K562 (cell line): ENCODE measurements around the gene FMR1. TPM values are rescaled to one million over a fixed set of nuclear protein-coding genes. Genes with fewer than 3 reads are reported as not detected.

Experiments
- ATAC-seq: fragments of 200-7000 bp; cut with Tn5 transposase; 3 replicates; pipeline ENCODE4 v1.9.1; 2020; ENCODE audit warnings: moderate library complexity
- BruUV-seq: library from RNA; stranded (reverse); fragments of 400-500 nt; replicated peaks from 2 replicates; lab custom pipeline; 2021; lab: Mats Ljungman, UMichigan
- CTCF ChIA-PET: fragments of 300-600 bp; formaldehyde crosslinking; extraction: SDS; loops from one replicate; lab custom pipeline; 2021; ENCODE audit warnings: low intra/inter-chr PET ratio; lab: Yijun Ruan, JAX
- POLR2A ChIA-PET: fragments of 300-600, 350-650 bp; sonication (Branson Sonifier 250); formaldehyde crosslinking; extraction: SDS; loops from one replicate; lab custom pipeline; 2021; ENCODE audit warnings: antibody characterized with exemption, inconsistent platforms; lab: Yijun Ruan, JAX
- DNase-seq, 4 experiments: peaks; one replicate each; pipeline versions ENCODE4 v3.0.0 to v3.0.0-alpha.2; 2011 to 2018; ENCODE audit warnings: low spot score in 3 of 4, mixed read lengths in 3 of 4; ENCODE audit errors: extremely low read depth in 1 of 4
- FAIRE-seq: peaks from 2 replicates; lab custom pipeline; 2011; peaks lifted over from hg19 to GRCh38; lab: Jason Lieb, UNC
- H2AFZ ChIP-seq: 2 replicates; pipeline ENCODE4 v1.6.0; 2011; ENCODE audit warnings: low read depth, low read length, control low read depth, inconsistent platforms
- H3K27ac ChIP-seq: fragments of 200-600 bp; 3 replicates; pipeline ENCODE4 v1.8.0; 2011; ENCODE audit warnings: low read depth, mild to moderate bottlenecking, control low read depth, inconsistent platforms, low read length, moderate library complexity, mixed read lengths; ENCODE audit errors: extremely low read depth
- H3K27me3 ChIP-seq, 2 experiments: fragments of 300-600 bp in 1 of 2; 2 replicates in 1 of 2; 3 replicates in 1 of 2; pipeline versions ENCODE4 v1.6.0 to v1.8.0; 2011; ENCODE audit warnings: inconsistent platforms in 2 of 2, low read length in 2 of 2, mild to moderate bottlenecking in 1 of 2, mixed read lengths in 1 of 2, moderate library complexity in 1 of 2; ENCODE audit not compliant: control insufficient read depth in 2 of 2, insufficient read depth in 2 of 2
- H3K36me3 ChIP-seq: fragments of 300-600 bp; 3 replicates; pipeline ENCODE4 v1.8.0; 2011; ENCODE audit warnings: mild to moderate bottlenecking, low read length, inconsistent platforms; ENCODE audit not compliant: control insufficient read depth, insufficient read depth
- H3K4me1 ChIP-seq, 2 experiments: fragments of 200-600 bp in 1 of 2; replicated peaks in 1 of 2; 2 replicates in 1 of 2; 3 replicates in 1 of 2; pipeline versions ENCODE4 v1.5.1 to v1.8.0; 2011; ENCODE audit warnings: inconsistent platforms in 2 of 2, low read length in 2 of 2, mild to moderate bottlenecking in 1 of 2, mixed read lengths in 1 of 2, moderate library complexity in 1 of 2; ENCODE audit not compliant: control insufficient read depth in 2 of 2, insufficient read depth in 2 of 2
- H3K4me2 ChIP-seq: 2 replicates; pipeline ENCODE4 v1.6.1; 2011; ENCODE audit warnings: low read length, control low read depth, inconsistent platforms, mixed read lengths; ENCODE audit not compliant: insufficient read depth
- H3K4me3 ChIP-seq: fragments of 200-600 bp; sonication (generic), shearing (Covaris generic); 2 replicates; pipeline ENCODE4 v1.5.1; 2016; ENCODE audit warnings: control low read depth, inconsistent platforms
- H3K79me2 ChIP-seq: fragments of 200-600 bp; 3 replicates; pipeline ENCODE4 v1.8.0; 2011; ENCODE audit warnings: low read length, inconsistent platforms; ENCODE audit not compliant: control insufficient read depth, insufficient read depth
- H3K9ac ChIP-seq, 2 experiments: 2 replicates each; pipeline versions ENCODE4 v1.6.0 to v1.6.1; 2011; ENCODE audit warnings: low read depth in 2 of 2, low read length in 2 of 2, control low read depth in 1 of 2, inconsistent platforms in 1 of 2, mild to moderate bottlenecking in 1 of 2, mixed read lengths in 1 of 2; ENCODE audit not compliant: insufficient read depth in 1 of 2
- H3K9me1 ChIP-seq: one replicate; pipeline ENCODE4 v1.6.0; 2011; ENCODE audit warnings: inconsistent platforms, mild to moderate bottlenecking, low read length, moderate library complexity; ENCODE audit not compliant: control insufficient read depth, insufficient read depth
- H3K9me3 ChIP-seq: replicated peaks from 2 replicates; pipeline ENCODE4 v1.5.1; 2011; ENCODE audit warnings: low read depth, low read length, inconsistent platforms; ENCODE audit not compliant: control insufficient read depth, insufficient read depth
- H4K20me1 ChIP-seq: replicated peaks from 2 replicates; pipeline ENCODE4 v1.6.1; 2011; ENCODE audit warnings: low read length, inconsistent platforms, mixed read lengths; ENCODE audit not compliant: control insufficient read depth, insufficient read depth
- ASH1L ChIP-seq: fragments of 450-650 bp; IDR thresholded peaks from 2 replicates; pipeline ENCODE4 v1.6.1; 2018; ENCODE audit warnings: borderline replicate concordance, mild to moderate bottlenecking, low read depth; ENCODE audit not compliant: partially characterized antibody
- ATF7 ChIP-seq: fragments of 450-650 bp; IDR thresholded peaks from 2 replicates; pipeline ENCODE4 v1.7.1; 2014; ENCODE audit warnings: mild to moderate bottlenecking, moderate library complexity
- HNRNPL ChIP-seq: fragments of 200-400 bp; formaldehyde crosslinking; IDR thresholded peaks from 2 replicates; pipeline ENCODE4 v1.6.1; 2017; ENCODE audit warnings: low read depth, mild to moderate bottlenecking, low read length
- MYNN ChIP-seq, 2 experiments: sonication (generic); formaldehyde crosslinking in 1 of 2; IDR thresholded peaks; 2 replicates each; pipeline versions ENCODE4 v1.5.0 to v1.6.1; 2016 to 2020; ENCODE audit warnings: antibody characterized with exemption in 1 of 2, missing genetic modification reagents in 1 of 2
- TEAD2 ChIP-seq: fragments of 450-650 bp; IDR thresholded peaks from 2 replicates; pipeline ENCODE4 v1.6.1; 2016; ENCODE audit warnings: missing genetic modification characterization, control low read depth, missing compliant biosample characterization
- TGIF2 ChIP-seq: sonication (generic); formaldehyde crosslinking; IDR thresholded peaks from 2 replicates; pipeline ENCODE4 v1.8.1; 2022; ENCODE audit warnings: mild to moderate bottlenecking, missing genetic modification reagents, moderate library complexity
- ZNF217 ChIP-seq: sonication (generic); formaldehyde crosslinking; IDR thresholded peaks from 2 replicates; pipeline ENCODE4 v1.8.0; 2022; ENCODE audit warnings: mild to moderate bottlenecking, missing genetic modification reagents
- WGBS: fragments of 100-300 bp; shearing (Covaris generic); methylation state at CpG from one replicate; pipeline ENCODE4 v1.1.6; 2016; ENCODE audit warnings: low coverage, mixed read lengths; ENCODE audit not compliant: insufficient coverage; ENCODE audit errors: missing lambda C conversion rate; 5-methylcytosine and 5-hydroxymethylcytosine counted together
- in situ Hi-C: fragments of 300-500 bp; cut with MboI; formaldehyde crosslinking; loops from 4 replicates; pipeline ENCODE4 v1.15.0; 2018; ENCODE audit warnings: inconsistent platforms, mixed read lengths
- intact Hi-C: fragments of 100-400 bp; cut with micrococcal nuclease; formaldehyde crosslinking; loops from 2 replicates; pipeline ENCODE4 v1.14.2; 2022
- polyA plus RNA-seq, 8 experiments: library from polyadenylated mRNA; depleted of rRNA in 4 of 8; stranded (reverse) in 5 of 8; unstranded in 3 of 8; fragments of >200 nt; fragmentation: Nextera tagmentation in 2 of 8; fragmentation: Illumina TruSeq in 1 of 8; extraction: Ambion mirVana in 2 of 8; extraction: Trizol in 1 of 8; gene quantifications; 2 replicates each; pipeline versions ENCODE4 v1.2.1 to v1.2.3, GENCODE V29; 2011 to 2014; ENCODE audit warnings: inconsistent platforms in 1 of 8, missing spikeins in 1 of 8
- total RNA-seq, 7 experiments: library from RNA; depleted of rRNA in 6 of 7; stranded (reverse); fragments of >200 nt in 6 of 7; fragmentation: Illumina TruSeq in 2 of 7; extraction: Trizol in 2 of 7; gene quantifications; 2 replicates each; pipeline versions ENCODE4 v1.2.1 to v1.2.3, GENCODE V29; 2011 to 2021; ENCODE audit warnings: low replicate concordance in 1 of 7
- TF ChIP-seq, protein P1 (sequence below): fragments of 450-650 bp; IDR thresholded peaks from 2 replicates; pipeline ENCODE4 v1.6.1; 2018; ENCODE audit not compliant: partially characterized antibody
- TF ChIP-seq, protein P2 (sequence below): fragments of 450-650 bp; IDR thresholded peaks from 2 replicates; pipeline ENCODE4 v1.6.1; 2016; ENCODE audit warnings: borderline replicate concordance
- TF ChIP-seq, protein P3 (sequence below): fragments of 250-450 bp; sonication (Bioruptor Pico); IDR thresholded peaks from 2 replicates; pipeline ENCODE4 v1.8.0; 2021; ENCODE audit warnings: moderate library complexity, mild to moderate bottlenecking, inconsistent platforms
- TF ChIP-seq, protein P4 (sequence below): fragments of 250-450 bp; sonication (Bioruptor Pico); IDR thresholded peaks from 2 replicates; pipeline ENCODE4 v1.4.0; 2020; ENCODE audit warnings: mild to moderate bottlenecking, moderate library complexity

FMR1 gene
- total and polyA plus RNA-seq, 9 of the 15 experiments (the other 6 are each of a cell fraction or from before 2014, with no cell fraction given) = 4.8 to 26.5 (median 20.5) TPM

DNA sequence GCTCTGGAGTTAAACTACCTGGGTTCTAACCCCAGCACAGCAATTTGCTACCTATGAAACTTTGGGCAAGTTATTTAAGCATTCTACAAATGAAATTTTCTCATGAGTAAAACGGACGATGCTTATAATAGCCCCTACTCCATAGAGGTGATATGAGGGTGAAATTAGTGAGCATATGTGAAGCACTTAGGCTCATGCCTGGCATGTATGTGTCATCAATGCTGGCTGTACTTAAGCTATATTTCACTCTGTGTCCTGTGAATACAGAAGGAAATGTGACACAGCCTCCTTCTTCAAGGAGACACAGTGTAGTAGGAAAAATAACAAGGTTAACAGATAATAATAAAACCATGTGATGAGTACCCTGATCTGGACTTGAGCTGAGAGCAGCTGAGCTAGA, 49.0 kb downstream of the FMR1 start (continued):
- TF ChIP-seq, protein P1, sequence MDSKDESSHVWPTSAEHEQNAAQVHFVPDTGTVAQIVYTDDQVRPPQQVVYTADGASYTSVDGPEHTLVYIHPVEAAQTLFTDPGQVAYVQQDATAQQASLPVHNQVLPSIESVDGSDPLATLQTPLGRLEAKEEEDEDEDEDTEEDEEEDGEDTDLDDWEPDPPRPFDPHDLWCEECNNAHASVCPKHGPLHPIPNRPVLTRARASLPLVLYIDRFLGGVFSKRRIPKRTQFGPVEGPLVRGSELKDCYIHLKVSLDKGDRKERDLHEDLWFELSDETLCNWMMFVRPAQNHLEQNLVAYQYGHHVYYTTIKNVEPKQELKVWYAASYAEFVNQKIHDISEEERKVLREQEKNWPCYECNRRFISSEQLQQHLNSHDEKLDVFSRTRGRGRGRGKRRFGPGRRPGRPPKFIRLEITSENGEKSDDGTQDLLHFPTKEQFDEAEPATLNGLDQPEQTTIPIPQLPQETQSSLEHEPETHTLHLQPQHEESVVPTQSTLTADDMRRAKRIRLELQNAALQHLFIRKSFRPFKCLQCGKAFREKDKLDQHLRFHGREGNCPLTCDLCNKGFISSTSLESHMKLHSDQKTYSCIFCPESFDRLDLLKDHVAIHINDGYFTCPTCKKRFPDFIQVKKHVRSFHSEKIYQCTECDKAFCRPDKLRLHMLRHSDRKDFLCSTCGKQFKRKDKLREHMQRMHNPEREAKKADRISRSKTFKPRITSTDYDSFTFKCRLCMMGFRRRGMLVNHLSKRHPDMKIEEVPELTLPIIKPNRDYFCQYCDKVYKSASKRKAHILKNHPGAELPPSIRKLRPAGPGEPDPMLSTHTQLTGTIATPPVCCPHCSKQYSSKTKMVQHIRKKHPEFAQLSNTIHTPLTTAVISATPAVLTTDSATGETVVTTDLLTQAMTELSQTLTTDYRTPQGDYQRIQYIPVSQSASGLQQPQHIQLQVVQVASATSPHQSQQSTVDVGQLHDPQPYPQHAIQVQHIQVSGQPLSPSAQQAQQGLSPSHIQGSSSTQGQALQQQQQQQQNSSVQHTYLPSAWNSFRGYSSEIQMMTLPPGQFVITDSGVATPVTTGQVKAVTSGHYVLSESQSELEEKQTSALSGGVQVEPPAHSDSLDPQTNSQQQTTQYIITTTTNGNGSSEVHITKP = no peak
- TF ChIP-seq, protein P2, sequence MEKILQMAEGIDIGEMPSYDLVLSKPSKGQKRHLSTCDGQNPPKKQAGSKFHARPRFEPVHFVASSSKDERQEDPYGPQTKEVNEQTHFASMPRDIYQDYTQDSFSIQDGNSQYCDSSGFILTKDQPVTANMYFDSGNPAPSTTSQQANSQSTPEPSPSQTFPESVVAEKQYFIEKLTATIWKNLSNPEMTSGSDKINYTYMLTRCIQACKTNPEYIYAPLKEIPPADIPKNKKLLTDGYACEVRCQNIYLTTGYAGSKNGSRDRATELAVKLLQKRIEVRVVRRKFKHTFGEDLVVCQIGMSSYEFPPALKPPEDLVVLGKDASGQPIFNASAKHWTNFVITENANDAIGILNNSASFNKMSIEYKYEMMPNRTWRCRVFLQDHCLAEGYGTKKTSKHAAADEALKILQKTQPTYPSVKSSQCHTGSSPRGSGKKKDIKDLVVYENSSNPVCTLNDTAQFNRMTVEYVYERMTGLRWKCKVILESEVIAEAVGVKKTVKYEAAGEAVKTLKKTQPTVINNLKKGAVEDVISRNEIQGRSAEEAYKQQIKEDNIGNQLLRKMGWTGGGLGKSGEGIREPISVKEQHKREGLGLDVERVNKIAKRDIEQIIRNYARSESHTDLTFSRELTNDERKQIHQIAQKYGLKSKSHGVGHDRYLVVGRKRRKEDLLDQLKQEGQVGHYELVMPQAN = no peak
- TF ChIP-seq, protein P3, sequence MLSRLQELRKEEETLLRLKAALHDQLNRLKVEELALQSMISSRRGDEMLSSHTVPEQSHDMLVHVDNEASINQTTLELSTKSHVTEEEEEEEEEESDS (CRISPR knock-in tag) = no peak
- TF ChIP-seq, all 486 proteins: peak for 0

DNA sequence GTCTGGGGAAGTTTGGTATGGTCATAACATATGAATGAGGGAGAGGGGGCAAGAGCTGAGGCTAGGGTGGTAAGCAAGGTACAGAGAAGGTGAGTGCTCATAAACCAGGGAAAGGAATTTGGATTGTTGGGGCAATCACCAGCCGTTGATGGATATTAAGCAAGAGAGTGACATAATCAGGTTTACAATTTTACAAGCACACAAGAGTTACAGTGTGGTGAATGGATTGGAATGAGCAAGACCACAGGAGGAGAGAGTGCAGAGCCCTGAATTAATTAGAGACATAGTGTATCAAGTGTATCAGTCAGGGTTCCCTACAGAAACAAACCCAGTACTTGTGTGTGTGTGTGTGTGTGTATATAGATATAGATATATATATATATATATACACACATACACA, 50.8 kb downstream of the FMR1 start:
- intact Hi-C loops = no loop called here
- TF ChIP-seq, protein P4, sequence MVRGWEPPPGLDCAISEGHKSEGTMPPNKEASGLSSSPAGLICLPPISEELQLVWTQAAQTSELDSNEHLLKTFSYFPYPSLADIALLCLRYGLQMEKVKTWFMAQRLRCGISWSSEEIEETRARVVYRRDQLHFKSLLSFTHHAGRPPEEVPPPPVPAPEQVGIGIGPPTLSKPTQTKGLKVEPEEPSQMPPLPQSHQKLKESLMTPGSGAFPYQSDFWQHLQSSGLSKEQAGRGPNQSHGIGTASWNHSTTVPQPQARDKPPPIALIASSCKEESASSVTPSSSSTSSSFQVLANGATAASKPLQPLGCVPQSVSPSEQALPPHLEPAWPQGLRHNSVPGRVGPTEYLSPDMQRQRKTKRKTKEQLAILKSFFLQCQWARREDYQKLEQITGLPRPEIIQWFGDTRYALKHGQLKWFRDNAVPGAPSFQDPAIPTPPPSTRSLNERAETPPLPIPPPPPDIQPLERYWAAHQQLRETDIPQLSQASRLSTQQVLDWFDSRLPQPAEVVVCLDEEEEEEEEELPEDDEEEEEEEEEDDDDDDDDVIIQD = no peak
- no peak for TF ChIP-seq TGIF2 (CRISPR knock-in tag)
- TF ChIP-seq HNRNPL = no peak
- no peak for TF ChIP-seq ZNF217
- no peak for TF ChIP-seq MYNN (IDR thresholded peaks at IDR 0.05)
- no peak for TF ChIP-seq MYNN (CRISPR knock-in tag; IDR thresholded peaks at IDR 0.05)
- no peak for TF ChIP-seq ATF7
- no peak for TF ChIP-seq TEAD2 (tag)
- TF ChIP-seq ASH1L = no peak

More for the DNA sequence above, 50.8 kb downstream of the FMR1 start:
- Histone ChIP-seq H2AFZ (no peak overlapping the region), H3K27ac (no peak overlapping the region), H3K4me3 (no peak overlapping the region), H3K9me3 (no peaks in the 10 kb centered on the region), H3K9me1 (no peaks in the 10 kb centered on the region), H3K4me1 (no peaks in the 10 kb centered on the region), H3K36me3 (no peaks in the 10 kb centered on the region), H3K27me3 (no peaks in the 10 kb centered on the region), H3K4me2 (no peak overlapping the region), H4K20me1 (no peaks in the 10 kb centered on the region), H3K79me2 (no peaks in the 10 kb centered on the region), H3K9ac (no peak overlapping the region)
- ATAC-seq = no peak
- ChIA-PET CTCF (no interaction called here), POLR2A (no interaction called here)
- 0% methylated on average over 1 of the region's 1 CpG for WGBS
- BruUV-seq = no TSS peak
- in situ Hi-C loops = no loop called here
- no peak for FAIRE-seq
- DNase-seq = no peak
